ENCODE results near the gene NOC3L.
"Not testable (repeated sequence)": the region's sequence is repeated elsewhere in the genome, so short reads cannot be mapped to it uniquely, and the experiment has no call there.

Gene NOC3L

DNA sequence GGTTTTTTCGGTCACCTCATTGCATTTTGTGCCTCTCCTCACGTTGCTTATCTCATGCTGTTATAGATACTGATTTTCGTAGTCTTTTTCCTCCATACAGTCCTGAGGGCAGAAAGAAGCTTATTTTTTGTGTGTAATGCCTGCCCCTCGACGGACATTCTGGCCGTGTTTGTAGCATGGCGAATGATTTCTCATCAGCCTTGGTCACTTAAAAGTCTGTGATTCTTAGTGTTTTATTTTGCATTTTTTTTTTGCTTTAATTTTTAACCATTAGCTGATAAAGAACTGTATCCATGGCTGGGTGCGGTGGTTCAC lies 469 bp upstream of the NOC3L start:
- no peak for DNase-seq (ENCODE audit: low spot score)

DNA sequence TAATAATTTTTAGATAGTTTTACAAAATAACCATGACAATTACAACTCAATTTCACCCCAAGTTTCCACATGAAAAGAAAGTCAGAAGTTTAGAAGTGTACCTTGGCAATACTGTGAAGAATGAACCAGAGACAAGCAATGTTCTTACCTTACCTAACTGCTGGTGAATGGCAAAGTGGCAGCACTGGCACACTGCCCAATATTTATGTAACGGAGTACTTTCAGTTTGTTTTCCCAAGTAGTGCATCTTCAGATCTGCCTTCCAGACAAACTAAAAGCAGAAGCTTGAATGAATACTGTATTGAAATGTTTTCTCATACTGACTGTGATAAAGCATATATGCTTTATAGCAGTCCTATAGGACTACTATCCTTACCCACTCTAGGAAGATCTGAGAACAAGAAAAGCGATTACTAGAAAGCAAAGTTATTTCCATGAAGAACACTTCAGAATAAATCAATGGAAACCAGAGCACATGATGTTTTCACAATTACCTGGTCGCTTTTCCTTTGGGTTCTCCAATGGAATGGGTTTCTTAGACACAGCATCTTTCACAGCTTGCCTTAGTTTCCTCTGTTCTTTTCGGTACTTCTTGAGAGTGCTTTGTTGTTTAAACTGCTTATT lies 1.5 kb downstream of the NOC3L start:
- peak; percentile 37 for DNase-seq (ENCODE audit: low spot score)

DNA sequence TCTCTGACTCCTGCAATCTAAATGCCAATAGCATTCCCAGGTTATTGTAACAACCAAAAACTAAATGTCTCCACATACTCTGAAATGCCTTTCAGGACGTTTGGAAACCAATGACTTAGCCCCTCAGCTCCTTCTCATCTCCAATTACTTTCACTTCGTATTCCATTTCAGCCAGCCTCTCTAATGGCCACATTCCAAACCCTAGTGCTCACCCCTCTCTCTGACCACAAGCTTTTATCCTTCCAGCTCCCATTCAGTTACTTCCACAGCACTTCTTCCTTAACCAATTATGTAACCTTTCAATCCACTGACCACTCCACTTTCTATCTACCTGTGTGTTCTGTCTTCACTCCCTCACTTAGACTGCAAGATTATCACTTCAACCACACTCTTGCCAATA lies 4.3 kb downstream of the NOC3L start:
- DNase-seq (ENCODE audit: low spot score): no peak

DNA sequence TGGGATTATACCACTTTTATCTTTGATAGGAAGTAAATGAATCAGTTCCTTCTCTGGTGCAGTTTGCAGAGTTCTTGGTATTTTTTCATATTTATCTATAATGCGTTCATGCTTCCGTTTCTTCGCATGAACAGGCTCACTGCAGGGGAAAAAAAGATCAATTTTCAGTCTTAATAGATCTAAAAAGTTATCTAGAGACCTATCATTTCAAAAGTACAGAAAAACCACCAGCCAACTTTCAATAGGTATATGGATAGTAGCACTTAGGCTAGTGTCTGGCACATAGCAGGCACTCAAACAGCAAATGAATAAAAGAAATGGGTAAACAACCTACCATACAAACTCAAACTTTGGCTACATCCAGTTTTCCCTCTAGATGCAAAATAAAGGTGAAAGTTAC lies 5.5 kb downstream of the NOC3L start:
- no peak for DNase-seq (ENCODE audit: low spot score)

DNA sequence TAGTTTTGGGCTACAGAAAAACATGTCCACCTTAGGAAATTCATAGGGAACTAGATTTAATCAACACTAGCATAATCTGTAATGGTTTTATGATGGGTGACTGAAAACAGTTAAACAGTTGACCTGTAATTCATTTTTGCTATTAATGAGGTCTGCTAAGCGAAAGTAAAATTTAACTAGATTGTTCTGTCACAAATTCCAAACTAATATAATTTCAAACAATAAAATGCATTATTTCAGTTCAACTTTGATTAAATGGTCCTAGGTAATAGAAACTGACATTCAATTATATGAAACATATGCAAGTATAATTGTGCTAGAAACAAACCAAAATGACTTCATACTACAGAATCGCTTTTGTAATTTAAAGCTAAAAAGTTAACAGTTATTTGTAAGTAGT lies 6.9 kb downstream of the NOC3L start:
- DNase-seq (ENCODE audit: low spot score): no peak

DNA sequence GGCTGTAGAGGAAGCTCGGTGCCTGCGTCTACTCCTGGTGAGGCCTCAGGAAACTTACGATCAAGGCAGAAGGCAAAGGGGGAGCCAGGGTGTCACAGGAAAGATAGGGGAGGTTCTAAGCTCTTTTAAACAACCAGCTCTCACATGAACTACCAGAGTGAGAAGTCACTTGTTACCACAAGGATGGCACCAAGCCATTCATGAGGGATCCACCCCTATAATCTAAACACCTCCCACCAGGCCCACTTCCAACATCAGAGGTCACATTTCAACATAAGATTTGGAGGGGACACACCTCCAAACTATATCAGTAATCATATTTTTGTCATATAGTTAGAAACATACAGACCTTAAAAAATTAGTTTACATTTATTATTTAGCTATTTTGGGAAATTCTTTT lies 9.4 kb downstream of the NOC3L start:
- DNase-seq (ENCODE audit: low spot score): no peak

DNA sequence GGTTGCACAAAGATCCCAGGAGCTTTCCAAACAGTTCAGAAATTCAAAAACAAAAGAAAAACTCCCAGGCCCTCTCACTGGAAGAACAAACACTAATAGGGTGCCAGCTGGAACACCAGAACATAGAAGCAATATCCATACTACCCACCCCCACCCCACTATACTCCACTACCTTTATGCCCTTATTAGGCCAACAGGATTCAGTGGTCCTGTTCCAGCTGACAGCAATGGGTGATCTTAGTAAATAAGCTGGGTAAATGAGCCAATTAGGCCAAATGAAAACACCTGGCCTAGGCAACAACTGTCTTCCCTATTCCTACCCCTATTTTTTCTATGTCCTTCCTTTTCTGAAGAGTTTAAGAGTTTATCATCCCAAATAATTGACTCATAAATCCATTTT lies 11.7 kb downstream of the NOC3L start:
- no peak for DNase-seq (ENCODE audit: low spot score)

DNA sequence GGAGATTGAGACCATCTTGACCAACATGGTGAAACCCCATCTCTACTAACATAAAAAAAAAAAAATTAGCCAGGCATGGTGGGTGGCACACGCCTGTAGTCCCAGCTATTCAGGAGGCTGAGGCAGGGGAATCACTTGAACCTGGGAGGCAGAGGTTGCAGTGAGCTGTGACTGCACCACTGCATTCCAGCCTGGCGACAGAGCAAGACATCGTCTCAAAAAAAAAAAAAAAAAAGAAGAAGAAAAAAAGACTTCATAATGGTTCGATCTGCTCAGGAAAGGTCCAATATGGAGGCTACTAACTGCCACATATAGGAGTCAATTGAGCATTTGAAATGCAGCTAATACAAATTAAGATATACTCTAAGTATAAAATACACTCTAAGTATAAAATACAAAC lies 12.2 kb downstream of the NOC3L start:
- DNase-seq (ENCODE audit: low spot score): not testable (repeated sequence)

DNA sequence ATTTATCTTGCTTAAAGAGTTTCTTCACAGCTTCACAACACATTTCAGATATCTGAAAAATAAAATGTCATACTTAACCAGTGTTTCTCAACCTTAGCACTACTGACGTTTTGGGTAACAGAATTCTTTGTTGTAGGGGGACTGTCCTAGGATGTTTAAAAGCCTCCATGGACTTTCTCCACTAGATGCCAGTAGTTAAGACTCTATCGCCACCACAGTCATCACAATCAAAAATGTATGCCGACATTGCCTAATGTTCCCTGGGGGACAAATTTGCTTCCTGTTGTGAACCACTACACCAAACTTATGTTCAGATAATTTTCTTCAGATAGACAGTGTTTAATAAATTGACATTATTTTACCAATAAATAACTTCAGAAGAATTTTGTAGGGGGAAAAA lies 13.4 kb downstream of the NOC3L start:
- no peak for DNase-seq (ENCODE audit: low spot score)

DNA sequence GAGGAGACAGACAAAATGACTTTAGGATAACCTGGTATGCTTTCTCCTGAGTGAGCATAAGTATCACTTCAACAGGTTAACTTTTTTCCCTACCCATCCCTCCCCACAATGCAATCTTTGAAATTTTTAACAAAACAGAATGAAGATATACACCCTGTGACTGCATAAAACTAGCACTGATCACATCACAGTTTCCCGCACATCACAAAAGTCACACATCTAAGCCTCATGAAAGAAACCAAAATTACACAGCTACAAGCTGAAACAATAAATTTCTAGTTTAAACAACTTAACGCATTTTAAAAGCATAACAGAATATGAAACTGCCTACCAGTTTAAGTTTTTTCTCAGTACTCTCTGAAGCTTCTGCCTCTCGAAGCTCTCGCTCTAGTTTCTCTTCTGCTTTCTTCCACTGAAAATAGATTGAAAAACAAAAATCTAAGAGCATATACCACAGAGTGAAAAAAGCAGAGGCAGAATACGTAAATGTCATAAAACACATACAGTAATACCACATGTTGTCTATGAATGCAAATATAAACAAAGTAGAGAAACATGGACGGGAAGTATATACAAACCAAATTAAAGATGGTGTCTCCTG lies 18.1 kb downstream of the NOC3L start:
- no peak for DNase-seq (ENCODE audit: low spot score)

DNA sequence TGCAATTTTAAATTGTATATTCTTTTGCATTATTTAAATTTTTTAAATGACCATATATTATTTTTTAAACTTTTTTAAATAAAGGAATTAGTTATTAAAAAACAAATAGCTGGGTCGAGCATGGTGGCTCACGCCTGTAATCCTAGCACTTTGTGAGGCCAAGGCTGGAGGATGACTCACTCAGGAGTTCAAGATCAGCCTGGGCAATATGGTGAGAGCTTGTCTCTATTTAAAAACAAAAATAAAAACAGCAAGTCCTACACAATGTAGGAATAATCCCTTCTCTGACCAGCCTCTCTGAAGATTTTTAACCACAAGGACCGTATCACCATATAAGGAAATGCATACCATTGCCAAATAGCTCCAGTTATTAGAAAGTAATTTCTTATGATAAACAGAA lies 19.6 kb downstream of the NOC3L start:
- no peak for DNase-seq (ENCODE audit: low spot score)

DNA sequence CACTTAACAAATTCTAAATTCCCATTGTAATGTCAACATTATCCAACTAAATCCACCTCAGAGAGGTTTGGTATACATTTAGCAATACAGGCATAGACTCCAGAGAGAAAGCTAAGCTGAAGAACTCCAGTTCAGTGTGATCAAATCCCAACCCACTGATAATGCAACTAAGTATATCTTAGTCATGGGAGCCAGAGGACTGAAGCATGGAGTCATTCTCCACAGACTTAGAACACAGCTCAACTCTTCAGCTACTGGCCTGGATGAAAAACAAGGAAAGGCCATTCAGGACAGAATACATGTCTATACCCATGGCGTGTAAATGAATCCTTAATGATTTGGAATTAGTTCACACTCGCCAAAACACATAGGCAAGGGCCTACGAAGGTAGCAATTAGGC lies 27.9 kb downstream of the NOC3L start:
- DNase-seq (ENCODE audit: low spot score): no peak

DNA sequence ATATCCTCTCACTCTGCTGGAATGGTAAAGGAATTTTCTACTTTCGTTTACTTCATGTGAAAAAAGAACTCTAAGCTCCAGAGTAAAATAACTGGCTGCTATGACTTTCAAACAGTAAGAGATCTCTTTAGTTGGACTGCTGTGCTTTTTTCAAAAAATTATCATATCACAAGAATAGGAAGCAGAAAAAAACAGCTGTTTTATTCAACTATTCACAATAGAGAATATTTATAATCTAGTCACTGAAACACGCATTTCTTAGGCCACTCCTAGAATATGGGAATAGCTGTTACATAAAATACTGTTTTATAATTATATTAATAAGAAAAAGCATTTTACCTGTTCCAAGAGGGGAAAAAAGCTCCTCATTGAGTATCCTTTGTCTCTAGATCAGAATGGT lies 29.7 kb downstream of the NOC3L start:
- DNase-seq (ENCODE audit: low spot score): no peak

DNA sequence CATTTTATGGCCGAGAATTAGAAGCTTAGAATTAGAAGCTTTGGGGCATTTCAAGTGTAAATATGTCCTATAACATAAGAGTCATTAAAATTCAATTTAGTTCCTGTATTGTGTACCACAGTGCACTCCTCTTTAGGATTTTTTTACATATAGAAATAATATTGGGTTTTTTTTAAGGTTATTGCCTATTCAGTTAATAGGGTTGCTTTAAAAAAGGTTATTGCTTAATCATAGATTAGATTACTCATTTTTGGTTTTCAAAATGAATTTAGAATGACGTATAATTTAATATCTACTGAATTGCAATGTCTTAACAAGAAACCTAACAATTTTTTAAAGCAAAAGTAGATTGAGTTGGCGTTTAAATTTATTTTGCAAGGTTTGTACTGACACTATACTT lies 34.1 kb downstream of the NOC3L start:
- DNase-seq (ENCODE audit: low spot score): no peak

DNA sequence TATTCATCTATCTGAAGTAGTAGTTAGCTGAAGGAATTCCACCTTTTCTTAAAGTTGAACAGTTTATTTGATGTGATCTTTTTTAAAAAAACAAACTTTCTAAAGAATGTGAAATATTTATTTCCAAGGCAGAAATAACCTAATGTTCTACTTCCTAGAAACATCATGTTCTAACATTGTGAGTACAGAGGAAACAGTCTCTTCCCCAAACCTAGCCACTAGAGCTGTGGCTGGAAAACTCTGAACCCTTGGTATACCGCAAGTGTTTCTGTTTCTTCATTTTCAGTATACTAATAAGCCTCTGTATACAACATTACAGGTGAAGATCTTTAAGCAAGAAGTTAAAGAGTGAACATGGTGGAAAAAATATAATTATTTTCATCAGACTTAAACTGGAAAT lies 35.1 kb downstream of the NOC3L start:
- DNase-seq (ENCODE audit: low spot score): no peak

DNA sequence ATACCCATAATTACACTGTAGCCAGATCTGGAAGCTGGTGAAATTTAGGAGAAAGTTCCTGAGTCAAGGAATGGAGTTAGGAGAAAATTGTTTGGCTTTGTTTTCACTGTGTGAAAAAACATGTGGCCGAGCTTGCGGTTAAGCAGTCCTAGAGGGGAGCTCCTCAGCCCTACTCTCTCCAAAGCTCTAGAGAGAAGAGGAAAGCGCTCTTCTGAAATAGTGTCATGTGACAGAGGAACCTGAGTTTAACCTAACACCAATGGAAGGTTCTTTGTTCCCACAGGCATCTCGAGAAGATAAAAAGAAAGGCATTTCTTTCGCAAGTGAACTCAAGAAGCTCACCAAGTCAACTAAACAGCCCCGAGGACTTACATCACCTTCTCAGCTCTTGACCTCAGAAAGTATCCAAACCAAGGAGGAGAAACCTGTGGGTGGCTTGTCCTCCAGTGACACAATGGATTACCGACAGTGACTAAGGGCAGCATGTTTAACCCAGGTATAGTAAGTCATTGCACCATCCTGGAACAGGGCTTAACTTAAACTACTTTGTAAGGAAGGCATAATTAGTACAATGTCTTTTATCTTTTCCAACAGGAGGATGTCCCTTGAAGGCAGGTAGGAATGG lies 38.0 kb downstream of the NOC3L start:
- no peak for DNase-seq (ENCODE audit: low spot score)

DNA sequence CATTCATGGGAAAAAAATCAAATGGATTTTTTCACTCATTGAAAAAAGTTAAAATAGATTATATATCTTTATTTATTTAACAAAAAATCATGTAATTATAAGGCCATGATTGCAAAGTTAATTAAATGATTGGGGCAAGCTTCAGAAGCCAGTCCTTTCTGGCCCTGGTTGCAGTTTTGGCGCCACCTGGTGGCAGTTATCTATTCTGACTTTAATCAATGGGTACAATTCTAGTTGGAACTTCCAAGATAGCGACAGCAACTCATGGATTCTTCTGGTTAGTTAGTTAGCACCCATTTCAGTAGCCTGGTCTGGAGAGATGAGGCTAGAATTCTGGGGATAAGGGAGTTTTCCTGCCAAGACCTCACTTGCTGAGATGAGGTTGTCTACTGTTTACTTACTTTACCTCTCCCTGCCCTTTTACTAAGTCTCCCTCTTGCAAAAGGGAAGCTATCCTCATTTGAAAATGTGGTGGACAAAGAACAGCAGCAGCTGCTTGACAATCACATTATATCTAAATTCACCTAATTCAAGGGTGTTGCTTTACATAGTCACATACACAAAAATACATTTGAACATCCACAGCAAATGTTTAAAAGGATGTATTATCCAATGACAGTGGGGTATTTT lies 42.3 kb downstream of the NOC3L start:
- peak; percentile 64 for DNase-seq (ENCODE audit: low spot score)

DNA sequence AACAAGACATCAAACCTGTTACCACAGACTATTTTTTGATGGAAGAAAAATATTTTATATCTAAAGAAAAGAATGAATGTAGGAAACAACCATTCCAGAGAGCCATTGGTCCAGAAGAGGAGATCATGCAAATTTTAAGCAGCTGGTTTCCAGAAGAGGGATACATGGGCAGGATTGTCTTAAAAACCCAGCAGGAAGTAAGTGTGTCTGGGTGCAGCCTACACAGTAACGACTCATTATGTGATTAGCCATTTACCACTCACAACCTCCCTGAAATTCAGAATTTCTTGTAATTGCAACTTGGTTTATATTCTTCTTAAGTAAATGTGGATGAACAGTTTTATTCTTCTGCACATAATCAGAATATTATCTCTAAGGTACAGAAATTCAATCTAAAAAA lies 46.2 kb downstream of the NOC3L start:
- DNase-seq (ENCODE audit: low spot score): no peak

DNA sequence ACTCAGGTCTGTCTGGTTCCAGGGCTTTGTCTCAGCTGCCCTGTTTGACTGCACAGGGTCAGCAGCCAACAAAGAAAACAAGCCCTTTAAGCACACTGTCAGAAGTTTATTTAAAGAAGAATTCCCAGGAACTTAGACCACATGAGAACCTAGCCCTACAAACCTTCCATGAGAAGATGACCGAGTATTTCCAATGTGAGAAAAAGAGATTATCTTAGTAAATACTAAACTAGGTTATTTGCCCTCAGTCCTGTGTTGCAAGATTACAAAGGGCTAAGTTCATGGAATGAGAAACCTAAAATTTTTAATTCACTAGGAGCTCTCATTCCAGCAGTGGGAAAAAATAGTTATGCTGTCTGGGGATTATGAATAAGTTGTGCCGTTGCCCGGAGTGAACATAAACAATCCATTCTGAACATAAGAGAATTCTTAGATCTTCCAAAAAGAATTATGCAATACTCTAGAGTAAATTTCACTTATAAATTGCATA lies 46.7 kb downstream of the NOC3L start:
- DNase-seq (ENCODE audit: low spot score): no peak

DNA sequence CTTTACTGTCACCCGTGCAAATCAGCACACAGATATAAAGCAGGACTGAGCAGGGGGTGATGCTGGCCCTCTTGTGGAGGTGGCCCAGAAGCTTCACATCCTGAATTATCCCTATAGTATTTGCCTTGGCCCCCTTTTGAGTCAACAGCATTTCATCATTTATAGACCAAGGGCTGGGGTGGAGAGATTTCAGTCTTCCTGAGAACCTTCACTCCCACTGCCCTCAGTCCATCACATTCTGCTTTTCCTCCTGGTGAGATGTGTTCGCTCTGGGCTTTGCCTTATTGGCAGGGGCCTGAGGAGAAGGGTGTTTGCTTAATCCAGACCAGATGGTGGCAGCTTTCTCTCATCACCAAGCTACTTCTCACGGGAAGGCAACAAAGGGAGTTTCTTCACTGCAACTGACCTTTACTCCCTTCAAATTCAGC lies 47.7 kb downstream of the NOC3L start:
- DNase-seq (ENCODE audit: low spot score): no peak

DNA sequence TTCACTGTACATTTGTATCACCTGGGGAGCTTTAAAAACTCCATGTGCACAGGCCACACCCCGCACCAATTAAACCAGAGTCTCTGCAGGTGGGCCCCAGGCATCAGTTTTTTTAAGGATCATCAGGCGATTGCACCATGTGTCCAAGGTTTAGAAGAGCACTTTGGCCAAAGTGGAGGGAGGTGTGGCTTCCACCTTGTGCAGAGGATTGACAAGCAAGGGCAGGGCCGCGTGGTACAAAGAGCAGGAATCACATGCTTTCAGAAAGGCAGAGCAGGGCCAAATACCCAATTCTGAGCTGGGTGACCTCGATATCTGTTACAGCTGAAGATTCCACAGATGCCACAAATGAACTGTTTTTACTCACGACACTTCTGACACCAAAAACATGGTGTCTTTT lies 52.4 kb downstream of the NOC3L start:
- no peak for DNase-seq (ENCODE audit: low spot score)

DNA sequence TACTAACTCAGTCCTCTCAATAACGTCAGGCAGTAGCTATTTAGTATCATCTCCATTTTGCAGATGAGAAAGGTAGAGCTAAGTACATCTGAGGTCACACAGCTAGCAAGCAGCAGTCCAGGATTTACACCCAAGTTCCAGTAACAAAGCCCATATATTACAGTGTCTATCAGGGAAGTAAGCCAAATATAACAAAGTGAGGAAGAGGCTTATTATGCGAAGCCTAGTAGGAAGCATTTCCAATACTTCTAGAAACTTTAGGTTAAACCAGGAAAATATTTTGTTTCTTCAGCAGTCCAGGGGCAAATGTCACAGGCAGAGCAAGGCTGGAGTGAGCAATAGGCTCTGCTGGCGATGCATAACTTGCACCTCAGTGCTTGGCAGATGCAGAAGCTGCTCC lies 53.9 kb downstream of the NOC3L start:
- DNase-seq (ENCODE audit: low spot score): no peak

DNA sequence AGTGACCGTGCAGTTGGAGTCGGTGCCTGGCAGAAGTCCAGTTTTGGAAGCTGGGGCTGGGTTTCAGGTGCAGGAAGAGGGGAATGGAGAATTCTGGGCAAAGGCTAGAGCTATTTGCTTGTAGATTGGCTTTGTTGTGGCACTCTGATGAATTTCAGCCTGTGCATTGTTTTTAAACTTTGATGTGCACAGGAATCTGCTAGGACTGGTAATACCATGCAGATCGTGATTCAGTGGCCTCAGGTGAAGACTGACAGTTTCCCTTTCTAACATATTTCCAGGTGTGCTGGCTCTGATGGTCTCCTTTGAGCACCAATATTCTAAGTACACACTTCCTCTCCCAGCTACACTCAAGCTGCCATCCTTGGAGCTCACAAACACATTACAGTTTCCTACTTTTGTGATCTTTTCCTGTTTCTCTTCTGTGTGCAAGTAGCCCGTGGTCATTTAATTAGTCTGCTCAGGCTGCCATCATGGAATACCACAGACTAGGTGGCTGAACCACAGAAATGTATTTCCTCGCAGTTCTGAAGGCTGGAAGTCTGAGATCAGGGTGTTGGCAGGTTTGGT lies 55.6 kb downstream of the NOC3L start:
- no peak for DNase-seq (ENCODE audit: low spot score)
